ENCODE results near the gene TCEANC2.

TCEANC2 gene

GRCh38 chr1:54114955-54115354, 61.5 kb downstream of the TCEANC2 start:
- TF ChIP-seq CTCF (IDR thresholded peaks at IDR 0.05; ENCODE audit: insufficient read depth, missing control alignments): no peak
- DNase-seq (ENCODE audit: insufficient read length, low spot score): no peak
- no peak for FAIRE-seq

- DNase-seq (ENCODE audit: insufficient read length, low spot score): no peak
- TF ChIP-seq CTCF (IDR thresholded peaks at IDR 0.05; ENCODE audit: insufficient read depth, missing control alignments): no peak
- no peak for FAIRE-seq
Observed at GRCh38 chr1:54115520-54115919, 62.1 kb downstream of the TCEANC2 start.

GRCh38 chr1:54117815-54118563, 64.6 kb downstream of the TCEANC2 start:
- DNase-seq (ENCODE audit: insufficient read length, low spot score) (no peak), FAIRE-seq (no peak)
- TF ChIP-seq CTCF (IDR thresholded peaks at IDR 0.05; ENCODE audit: insufficient read depth, missing control alignments): no peak

- FAIRE-seq: no peak
- TF ChIP-seq CTCF (IDR thresholded peaks at IDR 0.05; ENCODE audit: insufficient read depth, missing control alignments): no peak
- no peak for DNase-seq (ENCODE audit: insufficient read length, low spot score)
Observed at GRCh38 chr1:54118704-54119103, 65.3 kb downstream of the TCEANC2 start.

- TF ChIP-seq CTCF (IDR thresholded peaks at IDR 0.05; ENCODE audit: insufficient read depth, missing control alignments): no peak
- DNase-seq (ENCODE audit: insufficient read length, low spot score) (no peak), FAIRE-seq (no peak)
Observed at GRCh38 chr1:54120018-54120697, 66.8 kb downstream of the TCEANC2 start.

- no peak for TF ChIP-seq CTCF (IDR thresholded peaks at IDR 0.05; ENCODE audit: insufficient read depth, missing control alignments)
- no peak for DNase-seq (ENCODE audit: insufficient read length, low spot score)
- no peak for FAIRE-seq
Observed at GRCh38 chr1:54120698-54121481, 67.5 kb downstream of the TCEANC2 start.
